Natural killer cell treated with Interleukin-12 subunit alpha and Interleukin-12 subunit beta and Interleukin-15 and Interleukin-18, amount 100 ng/mL, for 72 hours (primary cell): ENCODE data around the gene TMEM252. TPM values are rescaled to one million over a fixed set of nuclear protein-coding genes. Genes with fewer than 3 reads are reported as not detected.

Source experiments
- ATAC-seq, 2 donors: fragments of 150-1000 bp; cut with Tn5 transposase in 1 of 2; sonication (Bioruptor Pico), chemical (Tn5 transposase) in 1 of 2; 2 replicates each; pipeline ENCODE4 v1.10.0; 2021
- DNase-seq: peaks from one replicate; pipeline ENCODE4 v3.0.0; 2022; ENCODE audit warnings: low spot score
- H3K27ac Mint-ChIP-seq, 2 donors: 1 replicate in 1 of 2; 2 replicates in 1 of 2; pipeline ENCODE4 v1.8.0; 2022; ENCODE audit warnings: mixed read lengths in 2 of 2, mild to moderate bottlenecking in 1 of 2, moderate library complexity in 1 of 2
- H3K27me3 Mint-ChIP-seq, 2 donors: 1 replicate in 1 of 2; 2 replicates in 1 of 2; pipeline ENCODE4 v1.8.0; 2022; ENCODE audit warnings: mixed read lengths in 2 of 2
- H3K36me3 Mint-ChIP-seq: one replicate; pipeline ENCODE4 v1.8.0; 2022; ENCODE audit warnings: mixed read lengths
- H3K4me1 Mint-ChIP-seq, 2 donors: 1 replicate in 1 of 2; 2 replicates in 1 of 2; pipeline ENCODE4 v1.8.0; 2022; ENCODE audit warnings: low read depth in 2 of 2, mixed read lengths in 2 of 2, mild to moderate bottlenecking in 1 of 2
- H3K4me3 Mint-ChIP-seq: one replicate; pipeline ENCODE4 v1.8.0; 2022; ENCODE audit warnings: mixed read lengths
- H3K9me3 Mint-ChIP-seq: 2 replicates; pipeline ENCODE4 v1.8.0; 2022; ENCODE audit warnings: mixed read lengths
- total RNA-seq, 2 donors: library from RNA; stranded (reverse); gene quantifications; one replicate each; pipeline ENCODE4 v1.2.3, GENCODE V29; 2022

TMEM252 gene
- total RNA-seq, 2 donors from 2014 or later: not detected

DNA sequence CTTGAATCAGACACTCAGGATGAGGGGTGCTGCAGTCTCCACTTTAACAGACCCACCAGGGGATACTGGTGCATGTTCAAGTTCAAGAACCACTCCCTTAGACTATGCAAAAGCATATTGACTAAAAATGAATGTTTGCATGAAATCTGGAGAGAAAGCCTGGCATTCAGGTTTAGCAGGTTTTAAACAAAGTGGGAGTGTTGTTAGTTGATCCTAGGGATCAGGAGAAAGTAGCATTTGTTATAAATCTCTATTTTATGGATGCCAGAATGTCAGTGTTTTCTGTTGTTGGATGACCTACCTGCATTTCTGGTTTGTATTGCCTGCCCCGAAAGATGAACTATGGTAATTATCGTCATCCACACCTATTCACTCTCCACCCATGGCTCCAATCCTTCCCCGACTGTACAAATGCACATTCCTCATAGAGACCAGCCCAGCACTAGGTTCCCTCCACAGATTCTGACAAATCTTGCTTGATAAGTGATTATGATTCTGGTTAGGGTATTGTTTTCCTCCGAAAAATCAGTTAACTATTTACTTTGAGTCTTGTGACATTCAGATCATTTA lies 17.2 kb downstream of the TMEM252 start:
- Mint-ChIP-seq H3K27ac (no peak overlapping the region), H3K9me3 (no peaks in the 10 kb centered on the region), H3K4me1 (no peaks in the 10 kb centered on the region), H3K27me3 (peaks cover 18 to 32% of the 10 kb centered on the region in 2 donors), H3K36me3 (peaks cover 3% of the 10 kb centered on the region), H3K4me3 (no peak overlapping the region)
- ATAC-seq: no peak
- DNase-seq: no peak

- DNase-seq: no peak
- ATAC-seq: no peak
- Mint-ChIP-seq H3K4me3 (no peak overlapping the region), H3K27ac (no peak overlapping the region), H3K9me3 (no peaks in the 10 kb centered on the region), H3K27me3 (peaks cover 18 to 37% of the 10 kb centered on the region in 2 donors), H3K36me3 (peaks cover 8% of the 10 kb centered on the region), H3K4me1 (no peaks in the 10 kb centered on the region)
Measured at GRCh38 chr9:68522954-68523353, 17.7 kb downstream of the TMEM252 start.

DNA sequence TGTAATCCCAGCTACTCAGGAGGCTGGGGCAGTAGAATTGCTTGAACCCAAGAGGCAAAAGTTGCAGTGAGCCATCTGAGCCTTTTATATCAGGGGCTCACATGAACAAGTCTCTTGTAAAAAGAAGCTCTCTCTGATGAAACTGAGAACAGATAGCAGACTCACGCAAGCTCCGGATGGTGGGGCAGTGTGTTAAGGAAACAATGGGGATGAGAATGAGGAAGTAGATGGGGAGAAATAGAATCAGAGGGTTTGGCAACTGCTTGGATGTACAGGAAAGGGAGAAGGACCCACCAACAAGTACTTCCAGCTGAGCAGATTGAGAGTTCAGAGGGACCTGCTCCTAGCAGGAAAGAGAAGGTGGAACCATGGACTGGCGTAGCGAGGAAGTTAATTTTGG lies 18.6 kb downstream of the TMEM252 start:
- DNase-seq (no peak), ATAC-seq (no peak)
- Mint-ChIP-seq H3K27me3 (peaks cover 18 to 39% of the 10 kb centered on the region in 2 donors), H3K36me3 (peaks cover 8% of the 10 kb centered on the region), H3K27ac (no peak overlapping the region), H3K9me3 (no peaks in the 10 kb centered on the region), H3K4me1 (no peaks in the 10 kb centered on the region), H3K4me3 (no peak overlapping the region)

- no peak overlapping the region for H3K27ac Mint-ChIP-seq
- ATAC-seq (no peak), DNase-seq (no peak)
- H3K4me1 Mint-ChIP-seq: no peaks in the 10 kb centered on the region
- H3K36me3 Mint-ChIP-seq: peaks cover 8% of the 10 kb centered on the region
- H3K27me3 Mint-ChIP-seq: peaks cover 0 to 15% of the 10 kb centered on the region in 2 donors
- H3K4me3 Mint-ChIP-seq: no peak overlapping the region
- no peaks in the 10 kb centered on the region for H3K9me3 Mint-ChIP-seq
Measured at GRCh38 chr9:68515326-68516017, 25.2 kb downstream of the TMEM252 start.

- Mint-ChIP-seq H3K4me1 (no peaks in the 10 kb centered on the region), H3K27ac (no peak overlapping the region), H3K36me3 (peaks cover 8% of the 10 kb centered on the region), H3K4me3 (no peak overlapping the region), H3K9me3 (no peaks in the 10 kb centered on the region), H3K27me3 (peaks cover 0 to 12% of the 10 kb centered on the region in 2 donors)
- no peak for DNase-seq
- no peak for ATAC-seq
Measured at GRCh38 chr9:68513981-68514380, 26.7 kb downstream of the TMEM252 start.

DNA sequence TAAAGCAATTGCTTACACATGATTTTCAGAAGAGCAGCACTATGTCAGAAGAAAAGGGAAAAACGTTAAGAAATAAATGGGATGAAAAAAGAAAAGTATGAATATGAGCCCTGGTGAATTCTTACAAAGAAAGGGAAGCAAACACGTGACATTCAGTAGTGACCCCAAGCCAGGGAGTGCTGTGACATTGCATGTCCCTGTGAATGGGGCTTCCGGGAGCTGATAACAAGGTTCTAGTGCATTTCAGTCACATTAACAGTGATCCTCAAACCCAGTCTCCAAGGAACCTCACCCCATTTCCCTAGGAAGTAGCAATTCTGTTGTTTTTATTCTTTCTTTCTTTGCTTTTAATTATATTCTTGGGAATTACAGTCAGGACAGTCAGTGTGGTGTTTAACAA lies 27.3 kb downstream of the TMEM252 start:
- no peaks in the 10 kb centered on the region for H3K4me1 Mint-ChIP-seq
- H3K27me3 Mint-ChIP-seq: peaks cover 0 to 6% of the 10 kb centered on the region in 2 donors
- no peak overlapping the region for H3K4me3 Mint-ChIP-seq
- no peak for DNase-seq
- no peak for ATAC-seq
- H3K36me3 Mint-ChIP-seq: peaks cover 4% of the 10 kb centered on the region
- no peak overlapping the region for H3K27ac Mint-ChIP-seq
- no peaks in the 10 kb centered on the region for H3K9me3 Mint-ChIP-seq

DNA sequence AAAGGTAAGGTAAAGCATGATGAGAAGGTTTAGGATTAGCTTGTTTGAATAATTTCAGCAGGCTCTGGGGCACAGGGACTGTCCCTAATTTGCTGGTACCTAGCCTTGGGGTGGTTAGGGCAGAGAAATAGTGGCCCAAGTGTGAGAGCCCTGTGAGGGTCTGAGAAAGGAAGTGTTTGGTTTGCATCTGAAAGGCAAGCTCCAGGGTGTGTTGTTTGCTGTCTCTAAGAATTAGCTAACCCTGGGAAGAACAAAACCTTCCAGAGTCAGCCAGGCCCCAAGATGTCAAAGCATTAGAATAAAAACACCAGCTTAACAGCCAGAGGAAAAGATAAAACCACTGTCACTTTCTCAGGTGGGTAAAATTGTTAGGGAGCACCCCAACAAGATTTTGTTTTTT lies 31.0 kb downstream of the TMEM252 start:
- Mint-ChIP-seq H3K9me3 (no peaks in the 10 kb centered on the region), H3K4me1 (no peaks in the 10 kb centered on the region), H3K4me3 (no peak overlapping the region), H3K36me3 (no peaks in the 10 kb centered on the region), H3K27ac (no peak overlapping the region), H3K27me3 (peaks cover 0 to under 1% of the 10 kb centered on the region in 2 donors)
- DNase-seq: no peak
- no peak for ATAC-seq

DNA sequence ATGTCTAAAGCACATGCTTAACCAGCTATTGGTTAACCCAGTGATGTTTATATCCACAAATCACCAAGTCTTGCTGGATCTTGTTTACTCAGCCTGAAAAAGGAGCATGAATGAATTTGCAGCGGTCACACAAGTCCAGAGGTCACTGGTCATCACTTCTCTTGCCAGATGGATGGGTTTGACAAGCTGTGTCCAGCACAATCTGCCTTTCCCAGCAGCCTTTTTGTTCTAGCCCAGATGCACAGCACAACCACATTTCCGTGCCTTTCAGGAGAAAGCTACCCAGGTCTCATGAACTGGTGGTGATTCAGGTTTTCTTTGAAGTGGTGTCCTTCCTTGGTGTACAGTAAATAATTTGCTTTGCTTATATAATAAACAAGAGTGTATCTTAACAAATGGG lies 32.1 kb downstream of the TMEM252 start:
- no peak overlapping the region for H3K27ac Mint-ChIP-seq
- no peaks in the 10 kb centered on the region for H3K36me3 Mint-ChIP-seq
- peaks cover 2 to 8% of the 10 kb centered on the region in 2 donors for H3K27me3 Mint-ChIP-seq
- ATAC-seq (no peak), DNase-seq (no peak)
- no peaks in the 10 kb centered on the region for H3K9me3 Mint-ChIP-seq
- no peaks in the 10 kb centered on the region for H3K4me1 Mint-ChIP-seq
- no peak overlapping the region for H3K4me3 Mint-ChIP-seq

- Mint-ChIP-seq H3K36me3 (no peaks in the 10 kb centered on the region), H3K4me3 (no peak overlapping the region), H3K27me3 (peaks cover 2 to 8% of the 10 kb centered on the region in 2 donors), H3K27ac (no peak overlapping the region), H3K9me3 (no peaks in the 10 kb centered on the region), H3K4me1 (no peaks in the 10 kb centered on the region)
- ATAC-seq (no peak), DNase-seq (no peak)
Measured at GRCh38 chr9:68507806-68508145, 32.9 kb downstream of the TMEM252 start.

- H3K27ac Mint-ChIP-seq: no peak overlapping the region
Measured at GRCh38 chr9:68507130-68507805, 33.4 kb downstream of the TMEM252 start.

DNA sequence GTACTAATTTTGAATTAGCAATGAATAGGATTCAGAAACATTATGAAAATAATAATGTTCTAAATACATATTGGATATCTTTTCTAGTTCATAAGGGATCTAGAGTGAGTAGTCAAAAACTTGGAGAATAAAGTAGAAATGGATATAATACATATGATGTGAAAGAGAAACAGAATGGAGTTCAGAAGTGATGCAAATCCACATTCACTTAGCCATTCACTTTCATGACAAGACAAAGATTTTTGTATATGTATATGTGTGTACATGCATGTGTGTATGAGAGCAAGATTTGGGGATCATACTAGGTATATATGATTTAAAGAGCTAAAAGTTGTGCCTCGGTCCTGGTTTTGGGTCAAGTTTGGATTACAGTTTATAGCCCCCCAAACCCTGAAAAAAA lies 34.1 kb downstream of the TMEM252 start:
- peaks cover 2 to 8% of the 10 kb centered on the region in 2 donors for H3K27me3 Mint-ChIP-seq
- H3K4me3 Mint-ChIP-seq: no peak overlapping the region
- H3K27ac Mint-ChIP-seq: no peak overlapping the region
- no peak for ATAC-seq
- H3K4me1 Mint-ChIP-seq: no peaks in the 10 kb centered on the region
- H3K36me3 Mint-ChIP-seq: no peaks in the 10 kb centered on the region
- H3K9me3 Mint-ChIP-seq: no peaks in the 10 kb centered on the region
- DNase-seq: no peak

More at GRCh38 chr9:68507130-68507805, 33.4 kb downstream of the TMEM252 start:
- Mint-ChIP-seq H3K27me3 (peaks cover 2 to 8% of the 10 kb centered on the region in 2 donors), H3K36me3 (no peaks in the 10 kb centered on the region), H3K4me3 (no peak overlapping the region), H3K4me1 (no peaks in the 10 kb centered on the region), H3K9me3 (no peaks in the 10 kb centered on the region)
- no peak for DNase-seq
- no peak for ATAC-seq

- ATAC-seq: no peak
- DNase-seq: no peak
- Mint-ChIP-seq H3K27ac (no peak overlapping the region), H3K4me3 (no peak overlapping the region), H3K27me3 (peaks cover 2 to 8% of the 10 kb centered on the region in 2 donors), H3K4me1 (no peaks in the 10 kb centered on the region), H3K36me3 (no peaks in the 10 kb centered on the region), H3K9me3 (no peaks in the 10 kb centered on the region)
Measured at GRCh38 chr9:68505681-68506409, 34.8 kb downstream of the TMEM252 start.

- H3K27ac Mint-ChIP-seq: no peak overlapping the region
- peaks cover 8 to 9% of the 10 kb centered on the region in 2 donors for H3K27me3 Mint-ChIP-seq
- no peaks in the 10 kb centered on the region for H3K9me3 Mint-ChIP-seq
- no peak overlapping the region for H3K4me3 Mint-ChIP-seq
- DNase-seq (no peak), ATAC-seq (no peak)
- no peaks in the 10 kb centered on the region for H3K36me3 Mint-ChIP-seq
- peaks cover 7 to 11% of the 10 kb centered on the region in 2 donors for H3K4me1 Mint-ChIP-seq
Measured at GRCh38 chr9:68502279-68502678, 38.4 kb downstream of the TMEM252 start.
